A549 treated with DMSO at 1 μM for 4 hours (cell line): ENCODE results near the gene THSD7B. TPM values are rescaled to one million over a fixed set of nuclear protein-coding genes. Genes with fewer than 3 reads are reported as not detected.

Experiments used
- total RNA-seq: library from RNA; stranded (reverse); fragments of 200-300 nt; extraction: Qiagen RNA extraction; gene quantifications from 5 replicates; pipeline ENCODE4 v1.2.3, GENCODE V29; 2022; ENCODE audit warnings: low read depth

THSD7B gene, protein sequence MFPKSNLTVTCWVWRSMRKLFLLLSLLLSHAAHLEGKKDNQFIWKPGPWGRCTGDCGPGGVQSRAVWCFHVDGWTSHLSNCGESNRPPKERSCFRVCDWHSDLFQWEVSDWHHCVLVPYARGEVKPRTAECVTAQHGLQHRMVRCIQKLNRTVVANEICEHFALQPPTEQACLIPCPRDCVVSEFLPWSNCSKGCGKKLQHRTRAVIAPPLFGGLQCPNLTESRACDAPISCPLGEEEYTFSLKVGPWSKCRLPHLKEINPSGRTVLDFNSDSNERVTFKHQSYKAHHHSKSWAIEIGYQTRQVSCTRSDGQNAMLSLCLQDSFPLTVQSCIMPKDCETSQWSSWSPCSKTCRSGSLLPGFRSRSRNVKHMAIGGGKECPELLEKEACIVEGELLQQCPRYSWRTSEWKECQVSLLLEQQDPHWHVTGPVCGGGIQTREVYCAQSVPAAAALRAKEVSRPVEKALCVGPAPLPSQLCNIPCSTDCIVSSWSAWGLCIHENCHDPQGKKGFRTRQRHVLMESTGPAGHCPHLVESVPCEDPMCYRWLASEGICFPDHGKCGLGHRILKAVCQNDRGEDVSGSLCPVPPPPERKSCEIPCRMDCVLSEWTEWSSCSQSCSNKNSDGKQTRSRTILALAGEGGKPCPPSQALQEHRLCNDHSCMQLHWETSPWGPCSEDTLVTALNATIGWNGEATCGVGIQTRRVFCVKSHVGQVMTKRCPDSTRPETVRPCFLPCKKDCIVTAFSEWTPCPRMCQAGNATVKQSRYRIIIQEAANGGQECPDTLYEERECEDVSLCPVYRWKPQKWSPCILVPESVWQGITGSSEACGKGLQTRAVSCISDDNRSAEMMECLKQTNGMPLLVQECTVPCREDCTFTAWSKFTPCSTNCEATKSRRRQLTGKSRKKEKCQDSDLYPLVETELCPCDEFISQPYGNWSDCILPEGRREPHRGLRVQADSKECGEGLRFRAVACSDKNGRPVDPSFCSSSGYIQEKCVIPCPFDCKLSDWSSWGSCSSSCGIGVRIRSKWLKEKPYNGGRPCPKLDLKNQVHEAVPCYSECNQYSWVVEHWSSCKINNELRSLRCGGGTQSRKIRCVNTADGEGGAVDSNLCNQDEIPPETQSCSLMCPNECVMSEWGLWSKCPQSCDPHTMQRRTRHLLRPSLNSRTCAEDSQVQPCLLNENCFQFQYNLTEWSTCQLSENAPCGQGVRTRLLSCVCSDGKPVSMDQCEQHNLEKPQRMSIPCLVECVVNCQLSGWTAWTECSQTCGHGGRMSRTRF (N-terminal part only)
- total RNA-seq = not detected in 5 replicates

GRCh38 chr2:136765256-136766072, at the start of gene THSD7B:
Gene THSD7B (plus strand): TSS chr2:136765545. CDS start chr2:136882179, 116,634 bp downstream.

